Measurements from ENCODE around the gene CAMK2D. TPM values are rescaled to one million over a fixed set of nuclear protein-coding genes. Genes with fewer than 3 reads are reported as not detected.

CAMK2D gene
- total and polyA plus RNA-seq, 7 donors: 41.2 to 183 (median 83.8) TPM

- Histone ChIP-seq H3K4me3 (no peak overlapping the region), H3K4me1 (peaks cover 20% of the 10 kb centered on the region), H3K36me3 (ENCODE audit: insufficient read depth in 1 of 2, low read depth in 1 of 2) (peaks cover 0 to 24% of the 10 kb centered on the region in 2 donors), H3K27ac (peak overlapping the region; percentile 69), H3K9me3 (no peaks in the 10 kb centered on the region), H3K27me3 (ENCODE audit: insufficient read depth in 3 of 3, low read length in 2 of 3) (no peaks in the 10 kb centered on the region)
- WGBS, 3 donors: 97 to 100% (median 100%) methylated on average over 1 of the region's 1 CpG
- intact Hi-C loops (cut with DNase I): loop anchor here (2.0 to 10.0 kb wide), 4 partner anchors 34 to 356 kb away; partner anchors contain the start of gene CAMK2D (in 2 of the 2)
- ATAC-seq: peak in 3 of 4 donors; percentile 28 to 59 (median 56)
- no peak for DNase-seq
- TF ChIP-seq CTCF (IDR thresholded peaks at IDR 0.05): no peak
Measured at GRCh38 chr4:113548303-113548702, 213.2 kb downstream of the CAMK2D start.

GRCh38 chr4:113547487-113548042, 214.0 kb downstream of the CAMK2D start:
- 21 to 30% (median 24%) methylated on average over 5 of the region's 5 CpGs for WGBS, 3 donors
- H3K36me3 ChIP-seq (ENCODE audit: insufficient read depth in 1 of 2, low read depth in 1 of 2): peaks cover 0 to 24% of the 10 kb centered on the region in 2 donors
- intact Hi-C loops (cut with DNase I): loop anchor here (2.0 to 10.0 kb wide), 4 partner anchors 35 to 357 kb away; partner anchors contain the start of gene CAMK2D (in 2 of the 2)
- H3K4me3 ChIP-seq: no peak overlapping the region
- H3K27ac ChIP-seq: peak overlapping the region; percentile 69
- H3K4me1 ChIP-seq: peaks cover 20% of the 10 kb centered on the region
- no peaks in the 10 kb centered on the region for H3K27me3 ChIP-seq (ENCODE audit: insufficient read depth in 3 of 3, low read length in 2 of 3)
- peak; percentile 97 for TF ChIP-seq CTCF (IDR thresholded peaks at IDR 0.05)
- DNase-seq (peak; percentile 87 to 91), ATAC-seq (peak; percentile 98 to 99 (median 98))
- no peaks in the 10 kb centered on the region for H3K9me3 ChIP-seq

- Histone ChIP-seq H3K27ac (no peak overlapping the region), H3K27me3 (ENCODE audit: insufficient read depth in 3 of 3, low read length in 2 of 3) (no peaks in the 10 kb centered on the region), H3K9me3 (no peaks in the 10 kb centered on the region), H3K4me3 (no peak overlapping the region), H3K36me3 (ENCODE audit: insufficient read depth in 1 of 2, low read depth in 1 of 2) (peaks cover 0 to 16% of the 10 kb centered on the region in 2 donors), H3K4me1 (peaks cover 49% of the 10 kb centered on the region)
- DNase-seq (no peak), ATAC-seq (no peak)
- intact Hi-C loops (cut with DNase I): loop anchor here in 1 of 2 donors (10.0 kb wide), 1 partner anchor 363 kb away; no protein-coding TSS in a partner anchor
- TF ChIP-seq CTCF (IDR thresholded peaks at IDR 0.05): no peak
Measured at GRCh38 chr4:113541933-113542332, 219.6 kb downstream of the CAMK2D start.

GRCh38 chr4:113540859-113541258, 220.7 kb downstream of the CAMK2D start:
- no peak for TF ChIP-seq CTCF (IDR thresholded peaks at IDR 0.05)
- peaks cover 0 to 9% of the 10 kb centered on the region in 2 donors for H3K36me3 ChIP-seq (ENCODE audit: insufficient read depth in 1 of 2, low read depth in 1 of 2)
- WGBS, 3 donors: 67 to 74% (median 68%) methylated on average over 1 of the region's 1 CpG
- peak overlapping the region; percentile 37 for H3K27ac ChIP-seq
- intact Hi-C loops (cut with DNase I): loop anchor here in 1 of 2 donors (10.0 kb wide), 1 partner anchor 364 kb away; no protein-coding TSS in a partner anchor
- peaks cover 50% of the 10 kb centered on the region for H3K4me1 ChIP-seq
- no peak overlapping the region for H3K4me3 ChIP-seq
- H3K9me3 ChIP-seq: no peaks in the 10 kb centered on the region
- H3K27me3 ChIP-seq (ENCODE audit: insufficient read depth in 3 of 3, low read length in 2 of 3): no peaks in the 10 kb centered on the region
- ATAC-seq: peak in 3 of 4 donors; percentile 67 to 78 (median 75)
- no peak for DNase-seq

Data from psoas muscle (tissue), 8 donors.